H9 (cell line): Measurements from ENCODE around the gene PLCH1. TPM values are rescaled to one million over a fixed set of nuclear protein-coding genes. Genes with fewer than 3 reads are reported as not detected.

Experiments used
- DNase-seq: peaks from one replicate; pipeline ENCODE4 v3.0.0-alpha.2; 2017
- H2AFZ ChIP-seq: one replicate; pipeline ENCODE4 v1.6.1; 2013; ENCODE audit warnings: mild to moderate bottlenecking, low read length, control low read depth, moderate library complexity
- H2AK5ac ChIP-seq: 2 replicates; pipeline ENCODE4 v1.6.1; 2013; ENCODE audit warnings: low read length, control low read depth, mixed read lengths; ENCODE audit not compliant: insufficient read length
- H2BK120ac ChIP-seq: one replicate; pipeline ENCODE4 v1.6.1; 2013; ENCODE audit warnings: low read depth, mild to moderate bottlenecking, low read length, control low read depth, inconsistent platforms; ENCODE audit not compliant: poor library complexity, severe bottlenecking
- H2BK12ac ChIP-seq: 2 replicates; pipeline ENCODE4 v1.6.1; 2013; ENCODE audit warnings: low read length, control low read depth, mixed read lengths, low read depth; ENCODE audit not compliant: insufficient read length
- H2BK15ac ChIP-seq: 2 replicates; pipeline ENCODE4 v1.6.1; 2013; ENCODE audit warnings: low read depth, low read length, control low read depth
- H2BK20ac ChIP-seq: one replicate; pipeline ENCODE4 v1.6.1; 2013; ENCODE audit warnings: low read depth, mild to moderate bottlenecking, low read length, control low read depth, inconsistent platforms; ENCODE audit not compliant: poor library complexity, severe bottlenecking
- H2BK5ac ChIP-seq: 2 replicates; pipeline ENCODE4 v1.6.1; 2013; ENCODE audit warnings: low read length, control low read depth, mixed read lengths; ENCODE audit not compliant: insufficient read length
- H3K14ac ChIP-seq: 2 replicates; pipeline ENCODE4 v1.6.1; 2013; ENCODE audit warnings: low read length, control low read depth; ENCODE audit not compliant: insufficient read depth
- H3K18ac ChIP-seq: 2 replicates; pipeline ENCODE4 v1.6.1; 2013; ENCODE audit warnings: low read depth, mild to moderate bottlenecking, mixed read lengths, low read length, control low read depth; ENCODE audit not compliant: insufficient read length
- H3K23ac ChIP-seq: 2 replicates; pipeline ENCODE4 v1.6.1; 2013; ENCODE audit warnings: low read length, control low read depth, mixed read lengths, low read depth; ENCODE audit not compliant: insufficient read length
- H3K23me2 ChIP-seq: 2 replicates; pipeline ENCODE4 v1.6.1; 2013; ENCODE audit warnings: low read depth, mild to moderate bottlenecking, mixed read lengths, low read length, control low read depth; ENCODE audit not compliant: insufficient read length, poor library complexity, severe bottlenecking
- H3K27ac ChIP-seq: 2 replicates; pipeline ENCODE4 v1.5.1; 2013; ENCODE audit warnings: low read length, control low read depth, mixed read lengths, low read depth; ENCODE audit not compliant: insufficient read length
- H3K27me3 ChIP-seq: 2 replicates; pipeline ENCODE4 v1.6.1; 2013; ENCODE audit warnings: low read length, control low read depth, inconsistent platforms; ENCODE audit not compliant: insufficient read depth
- H3K4ac ChIP-seq: 2 replicates; pipeline ENCODE4 v1.6.1; 2013; ENCODE audit warnings: low read depth, mild to moderate bottlenecking, control low read depth, inconsistent platforms, low read length, moderate library complexity
- H3K4me1 ChIP-seq: 2 replicates; pipeline ENCODE4 v1.6.1; 2013; ENCODE audit warnings: low read length, control low read depth, inconsistent platforms; ENCODE audit not compliant: insufficient read depth
- H3K4me2 ChIP-seq: 2 replicates; pipeline ENCODE4 v1.6.1; 2013; ENCODE audit warnings: low read length, control low read depth, mixed read lengths; ENCODE audit not compliant: insufficient read length, insufficient read depth
- H3K56ac ChIP-seq: 2 replicates; pipeline ENCODE4 v1.6.1; 2013; ENCODE audit warnings: low read depth, mild to moderate bottlenecking, mixed read lengths, low read length, control low read depth; ENCODE audit not compliant: insufficient read length
- H3K79me1 ChIP-seq: 2 replicates; pipeline ENCODE4 v1.6.1; 2013; ENCODE audit warnings: low read depth, mild to moderate bottlenecking, moderate library complexity, low read length, control low read depth, inconsistent platforms; ENCODE audit not compliant: insufficient read depth, poor library complexity, severe bottlenecking
- H3K79me2 ChIP-seq: 2 replicates; pipeline ENCODE4 v1.6.1; 2013; ENCODE audit warnings: low read length, control low read depth, inconsistent platforms; ENCODE audit not compliant: insufficient read depth
- H3K9ac ChIP-seq: 2 replicates; pipeline ENCODE4 v1.6.1; 2013; ENCODE audit warnings: low read length, control low read depth, mixed read lengths; ENCODE audit not compliant: insufficient read length; ENCODE audit errors: extremely low read depth
- H3K9me3 ChIP-seq: one replicate; pipeline ENCODE4 v1.6.1; 2013; ENCODE audit warnings: low read depth, low read length, inconsistent platforms; ENCODE audit not compliant: control insufficient read depth
- H3T11ph ChIP-seq: one replicate; pipeline ENCODE4 v1.6.1; 2013; ENCODE audit warnings: mild to moderate bottlenecking, low read length, control low read depth, inconsistent platforms
- H4K20me1 ChIP-seq: one replicate; pipeline ENCODE4 v1.6.1; 2013; ENCODE audit not compliant: control insufficient read depth, insufficient read length, insufficient read depth
- H4K5ac ChIP-seq: 2 replicates; pipeline ENCODE4 v1.6.1; 2013; ENCODE audit warnings: low read depth, mild to moderate bottlenecking, mixed read lengths, low read length, control low read depth; ENCODE audit not compliant: insufficient read length
- H4K8ac ChIP-seq: replicated peaks from 2 replicates; pipeline ENCODE4 v1.6.1; 2013; ENCODE audit warnings: low read length, control low read depth, mixed read lengths, low read depth; ENCODE audit not compliant: insufficient read length
- H4K91ac ChIP-seq: 2 replicates; pipeline ENCODE4 v1.6.1; 2013; ENCODE audit warnings: low read depth, mild to moderate bottlenecking, moderate library complexity, mixed read lengths, low read length, control low read depth; ENCODE audit not compliant: insufficient read length
- H3K27ac Mint-ChIP-seq, 3 experiments: 2 replicates in 2 of 3; 3 replicates in 1 of 3; pipeline ENCODE4 v1.8.0; 2020 to 2021; ENCODE audit warnings: mixed read lengths in 3 of 3, mild to moderate bottlenecking in 1 of 3, moderate library complexity in 1 of 3
- H3K27me3 Mint-ChIP-seq: 2 replicates; pipeline ENCODE4 v1.8.0; 2021; ENCODE audit warnings: low read depth, mild to moderate bottlenecking, moderate library complexity, mixed read lengths
- H3K36me3 Mint-ChIP-seq, 3 experiments: 2 replicates in 2 of 3; 3 replicates in 1 of 3; pipeline ENCODE4 v1.8.0; 2020 to 2021; ENCODE audit warnings: low read depth in 3 of 3, mixed read lengths in 3 of 3; ENCODE audit not compliant: insufficient read depth in 1 of 3
- H3K4me1 Mint-ChIP-seq, 2 experiments: 2 replicates each; pipeline ENCODE4 v1.8.0; 2020; ENCODE audit warnings: mixed read lengths in 2 of 2
- H3K4me3 Mint-ChIP-seq, 2 experiments: 2 replicates in 1 of 2; 3 replicates in 1 of 2; pipeline ENCODE4 v1.8.0; 2020 to 2021; ENCODE audit warnings: mild to moderate bottlenecking in 2 of 2, mixed read lengths in 2 of 2, moderate library complexity in 1 of 2
- H3K9me3 Mint-ChIP-seq, 2 experiments: 2 replicates in 1 of 2; 3 replicates in 1 of 2; pipeline ENCODE4 v1.8.0; 2020; ENCODE audit warnings: mild to moderate bottlenecking in 2 of 2, mixed read lengths in 2 of 2, moderate library complexity in 1 of 2
- CTCF ChIP-seq: fragments of 200-600 bp; sonication (generic); conservative IDR thresholded peaks from 3 replicates; pipeline ENCODE4 v1.8.0; 2021; ENCODE audit warnings: antibody characterized with exemption, mild to moderate bottlenecking
- WGBS: extraction: QIAGEN DNeasy Blood & Tissue Kit; methylation state at CpG from one replicate; pipeline ENCODE4 v1.1.7; 2013; ENCODE audit warnings: missing lambda C conversion rate, low lambda C conversion rate, mixed read lengths; ENCODE audit not compliant: insufficient read length; ENCODE audit errors: extremely low coverage; 5-methylcytosine and 5-hydroxymethylcytosine counted together
- total RNA-seq: library from RNA; stranded (reverse); gene quantifications from 2 replicates; pipeline ENCODE4 v1.2.1, GENCODE V29; 2021

Gene PLCH1
- total RNA-seq, 1 experiment from 2014 or later = 19.0 TPM

GRCh38 chr3:155704771-155705559 is 39.9 kb downstream of the PLCH1 start:
- WGBS = no CpG with 5 or more reads among the region's 4 CpGs
- TF ChIP-seq CTCF = no peak
- Histone ChIP-seq H2BK120ac (no peak overlapping the region), H3K9me3 (no peaks in the 10 kb centered on the region), H3K79me1 (no peaks in the 10 kb centered on the region), H4K5ac (no peak overlapping the region), H2BK20ac (no peak overlapping the region), H3K9ac (no peak overlapping the region), H2BK12ac (no peak overlapping the region), H3K4me2 (no peak overlapping the region), H3K4me1 (no peaks in the 10 kb centered on the region), H3K79me2 (no peaks in the 10 kb centered on the region), H2AFZ (no peak overlapping the region), H4K8ac (no peak overlapping the region), H3K14ac (no peak overlapping the region), H2AK5ac (no peak overlapping the region), H2BK15ac (no peak overlapping the region), H4K20me1 (no peaks in the 10 kb centered on the region), H3K27me3 (no peaks in the 10 kb centered on the region), H4K91ac (no peak overlapping the region), H2BK5ac (no peak overlapping the region), H3K23me2 (no peaks in the 10 kb centered on the region), H3K23ac (no peak overlapping the region), H3K27ac (no peak overlapping the region), H3K18ac (no peak overlapping the region), H3K4ac (no peak overlapping the region), H3K56ac (no peak overlapping the region), H3T11ph (no peak overlapping the region)
- DNase-seq = no peak
- Mint-ChIP-seq H3K27ac (peak overlapping the region in 2 of 3 experiments; percentile 9 to 32; a peak in 2 of 7 replicates), H3K36me3 (peaks cover 0 to 3% (median 2%) of the 10 kb centered on the region in 3 experiments; a peak in 3 of 7 replicates), H3K27me3 (no peaks in the 10 kb centered on the region), H3K9me3 (no peaks in the 10 kb centered on the region), H3K4me3 (no peak overlapping the region), H3K4me1 (peaks cover 22 to 24% of the 10 kb centered on the region in 2 experiments)
